Measurements from ENCODE around the gene FILIP1L.

FILIP1L gene

DNA sequence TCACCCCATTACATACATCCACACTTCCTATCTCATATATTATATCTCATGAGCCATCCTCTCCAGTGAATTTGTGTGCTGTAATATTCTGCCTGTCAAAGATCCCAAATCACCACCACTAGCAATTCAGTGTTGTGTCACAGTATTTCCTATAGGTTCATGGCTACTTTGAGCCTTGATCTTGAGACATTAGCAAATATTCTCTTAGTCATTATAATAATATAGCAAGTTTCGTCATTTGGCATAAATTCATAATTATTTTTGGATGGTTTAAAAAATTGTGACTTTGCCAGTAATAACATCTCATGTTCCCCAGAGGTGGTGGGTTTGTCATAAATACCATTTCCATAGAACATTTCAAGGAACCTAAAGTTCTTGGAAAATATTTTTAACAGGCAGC is 249.0 kb downstream of the FILIP1L start:
- TF ChIP-seq, protein P1, sequence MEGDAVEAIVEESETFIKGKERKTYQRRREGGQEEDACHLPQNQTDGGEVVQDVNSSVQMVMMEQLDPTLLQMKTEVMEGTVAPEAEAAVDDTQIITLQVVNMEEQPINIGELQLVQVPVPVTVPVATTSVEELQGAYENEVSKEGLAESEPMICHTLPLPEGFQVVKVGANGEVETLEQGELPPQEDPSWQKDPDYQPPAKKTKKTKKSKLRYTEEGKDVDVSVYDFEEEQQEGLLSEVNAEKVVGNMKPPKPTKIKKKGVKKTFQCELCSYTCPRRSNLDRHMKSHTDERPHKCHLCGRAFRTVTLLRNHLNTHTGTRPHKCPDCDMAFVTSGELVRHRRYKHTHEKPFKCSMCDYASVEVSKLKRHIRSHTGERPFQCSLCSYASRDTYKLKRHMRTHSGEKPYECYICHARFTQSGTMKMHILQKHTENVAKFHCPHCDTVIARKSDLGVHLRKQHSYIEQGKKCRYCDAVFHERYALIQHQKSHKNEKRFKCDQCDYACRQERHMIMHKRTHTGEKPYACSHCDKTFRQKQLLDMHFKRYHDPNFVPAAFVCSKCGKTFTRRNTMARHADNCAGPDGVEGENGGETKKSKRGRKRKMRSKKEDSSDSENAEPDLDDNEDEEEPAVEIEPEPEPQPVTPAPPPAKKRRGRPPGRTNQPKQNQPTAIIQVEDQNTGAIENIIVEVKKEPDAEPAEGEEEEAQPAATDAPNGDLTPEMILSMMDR (IDR thresholded peaks at IDR 0.05) = no peak
- Histone ChIP-seq H3K27me3 (ENCODE audit: control insufficient read depth, insufficient read depth, low read length) (no peaks in the 10 kb centered on the region), H3K27ac (no peak overlapping the region), H3K4me1 (peaks cover 24% of the 10 kb centered on the region), H3K4me2 (ENCODE audit: low read length) (no peak overlapping the region), H3K9me3 (ENCODE audit: control insufficient read depth, low read length) (no peaks in the 10 kb centered on the region), H3K36me3 (ENCODE audit: control insufficient read depth, insufficient read depth, low read length) (no peaks in the 10 kb centered on the region), H3K79me2 (peaks cover 36% of the 10 kb centered on the region), H3K9ac (no peak overlapping the region), H3K4me3 (ENCODE audit: low read depth, low read length) (no peak overlapping the region), H2AFZ (no peak overlapping the region)

- no peak overlapping the region for H3K9ac ChIP-seq
- no peak overlapping the region for H3K4me3 ChIP-seq (ENCODE audit: low read depth, low read length)
- peaks cover 27% of the 10 kb centered on the region for H3K79me2 ChIP-seq
- H3K27me3 ChIP-seq (ENCODE audit: control insufficient read depth, insufficient read depth, low read length) = no peaks in the 10 kb centered on the region
- H3K9me3 ChIP-seq (ENCODE audit: control insufficient read depth, low read length) = no peaks in the 10 kb centered on the region
- TF ChIP-seq, protein P1 (IDR thresholded peaks at IDR 0.05) = no peak
- no peak overlapping the region for H3K27ac ChIP-seq
- H3K36me3 ChIP-seq (ENCODE audit: control insufficient read depth, insufficient read depth, low read length) = no peaks in the 10 kb centered on the region
- no peak overlapping the region for H2AFZ ChIP-seq
- H3K4me2 ChIP-seq (ENCODE audit: low read length) = no peak overlapping the region
- H3K4me1 ChIP-seq = peaks cover 27% of the 10 kb centered on the region
Observed at GRCh38 chr3:99864289-99864688, 250.0 kb downstream of the FILIP1L start.

GRCh38 chr3:99863588-99863987 is 250.7 kb downstream of the FILIP1L start:
- TF ChIP-seq, protein P1 (IDR thresholded peaks at IDR 0.05) = no peak
- Histone ChIP-seq H3K79me2 (peaks cover 29% of the 10 kb centered on the region), H3K27me3 (ENCODE audit: control insufficient read depth, insufficient read depth, low read length) (no peaks in the 10 kb centered on the region), H2AFZ (no peak overlapping the region), H3K9me3 (ENCODE audit: control insufficient read depth, low read length) (no peaks in the 10 kb centered on the region), H3K27ac (no peak overlapping the region), H3K4me1 (peaks cover 27% of the 10 kb centered on the region), H3K4me3 (ENCODE audit: low read depth, low read length) (no peak overlapping the region), H3K9ac (no peak overlapping the region), H3K4me2 (ENCODE audit: low read length) (no peak overlapping the region), H3K36me3 (ENCODE audit: control insufficient read depth, insufficient read depth, low read length) (no peaks in the 10 kb centered on the region)

GRCh38 chr3:99863002-99863401 is 251.3 kb downstream of the FILIP1L start:
- TF ChIP-seq, protein P1 (IDR thresholded peaks at IDR 0.05) = no peak
- Histone ChIP-seq H3K9ac (no peak overlapping the region), H3K4me3 (ENCODE audit: low read depth, low read length) (no peak overlapping the region), H3K27ac (no peak overlapping the region), H3K36me3 (ENCODE audit: control insufficient read depth, insufficient read depth, low read length) (no peaks in the 10 kb centered on the region), H3K4me2 (ENCODE audit: low read length) (no peak overlapping the region), H3K27me3 (ENCODE audit: control insufficient read depth, insufficient read depth, low read length) (no peaks in the 10 kb centered on the region), H3K9me3 (ENCODE audit: control insufficient read depth, low read length) (no peaks in the 10 kb centered on the region), H3K4me1 (peaks cover 27% of the 10 kb centered on the region), H3K79me2 (peaks cover 25% of the 10 kb centered on the region), H2AFZ (no peak overlapping the region)

DNA sequence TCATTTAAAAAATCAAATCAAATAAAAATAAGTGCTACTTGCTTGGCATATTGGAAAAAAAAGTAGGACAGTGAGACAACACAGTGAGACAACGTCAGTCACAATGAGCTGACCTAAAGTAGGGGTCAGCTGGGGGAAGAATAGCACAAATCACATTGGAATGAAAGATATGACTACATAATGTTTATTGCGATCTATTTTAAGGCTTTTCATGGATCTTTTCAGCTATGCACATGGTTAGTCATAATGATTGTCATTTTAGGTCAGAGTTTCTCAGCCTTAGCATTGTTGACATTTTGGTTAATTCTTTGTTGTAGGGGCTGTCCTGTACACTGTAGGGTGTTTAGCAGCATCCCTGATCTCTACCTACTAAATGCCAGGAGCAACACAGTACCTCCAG is 252.1 kb downstream of the FILIP1L start:
- Histone ChIP-seq H3K9me3 (ENCODE audit: control insufficient read depth, low read length) (no peaks in the 10 kb centered on the region), H3K4me2 (ENCODE audit: low read length) (no peak overlapping the region), H3K27me3 (ENCODE audit: control insufficient read depth, insufficient read depth, low read length) (no peaks in the 10 kb centered on the region), H3K4me3 (ENCODE audit: low read depth, low read length) (no peak overlapping the region), H3K36me3 (ENCODE audit: control insufficient read depth, insufficient read depth, low read length) (no peaks in the 10 kb centered on the region), H3K79me2 (peaks cover 24% of the 10 kb centered on the region), H2AFZ (no peak overlapping the region), H3K9ac (no peak overlapping the region), H3K27ac (no peak overlapping the region), H3K4me1 (peaks cover 21% of the 10 kb centered on the region)
- TF ChIP-seq, protein P1 (IDR thresholded peaks at IDR 0.05) = no peak

Data from parathyroid adenoma (tissue), 2 donors.